Measurements from ENCODE around the gene TSNAXIP1.

DNA sequence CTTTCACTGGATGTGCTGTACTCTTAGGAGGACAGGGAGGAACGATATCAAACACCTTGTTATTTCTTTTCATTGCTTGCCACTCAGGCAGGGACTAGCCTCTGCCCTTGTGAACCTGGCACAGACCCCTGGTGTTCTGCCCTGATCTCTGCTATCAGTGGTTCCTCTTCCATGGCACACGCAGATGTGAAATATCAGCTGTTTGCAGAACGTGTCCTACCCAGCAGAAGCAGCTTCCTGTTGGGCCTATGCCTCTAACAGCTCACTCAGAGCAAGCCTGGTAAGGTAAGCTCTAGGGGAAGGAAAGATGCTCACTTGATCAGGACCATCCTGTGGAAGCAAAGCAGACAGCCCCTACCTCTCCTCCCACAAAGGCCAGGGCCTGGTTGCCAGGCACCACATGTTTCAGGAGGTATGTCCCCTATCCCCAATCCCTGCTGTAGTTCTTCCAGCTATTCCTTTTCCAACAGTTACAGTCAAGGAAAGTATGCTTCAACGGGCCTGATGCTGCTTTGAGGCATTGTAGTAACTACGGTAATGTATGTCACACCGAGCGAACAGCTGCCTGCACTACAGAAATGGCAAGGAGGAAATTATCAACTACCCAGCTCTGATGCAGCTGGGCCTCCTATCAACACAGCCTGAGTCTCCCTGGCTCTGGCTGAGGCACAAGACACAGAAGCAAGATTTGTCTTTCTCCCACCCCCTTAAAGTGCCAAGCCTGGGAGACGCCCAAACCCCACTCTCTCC lies 46.3 kb upstream of the TSNAXIP1 start:
- no peak for TF ChIP-seq ZNF184 (CRISPR knock-in tag; IDR thresholded peaks at IDR 0.05)
- no peak for TF ChIP-seq RBM39 (optimal IDR thresholded peaks at IDR 0.05; ENCODE audit: low read depth, low read length)
- TF ChIP-seq GATA2 (CRISPR knock-in tag; IDR thresholded peaks at IDR 0.05), result no peak
- TF ChIP-seq MEIS2 (IDR thresholded peaks at IDR 0.05; ENCODE audit: partially characterized antibody), result no peak
- TF ChIP-seq POLR2H (tag; IDR thresholded peaks at IDR 0.05; ENCODE audit: low read depth), result no peak

All from K562 (cell line).